Epithelial cell of esophagus (primary cell): Measurements from ENCODE around the gene ZBTB26.
A peak's percentile ranks its signal among the peaks of the same experiment; 100 is the strongest.

ENCODE experiments used
- DNase-seq: peaks from one replicate; pipeline ENCODE4 v3.0.0; 2010; ENCODE audit warnings: low read depth
- H3K4me3 ChIP-seq: 2 replicates; pipeline ENCODE4 v1.5.1; 2011; ENCODE audit warnings: mild to moderate bottlenecking, low read length, control low read depth
- CTCF ChIP-seq: IDR thresholded peaks from 2 replicates; pipeline ENCODE4 v1.5.1; 2011; ENCODE audit warnings: low read depth, mild to moderate bottlenecking, low read length, control low read depth, inconsistent platforms; ENCODE audit not compliant: insufficient read depth; ENCODE audit errors: missing control alignments

Gene ZBTB26

DNA sequence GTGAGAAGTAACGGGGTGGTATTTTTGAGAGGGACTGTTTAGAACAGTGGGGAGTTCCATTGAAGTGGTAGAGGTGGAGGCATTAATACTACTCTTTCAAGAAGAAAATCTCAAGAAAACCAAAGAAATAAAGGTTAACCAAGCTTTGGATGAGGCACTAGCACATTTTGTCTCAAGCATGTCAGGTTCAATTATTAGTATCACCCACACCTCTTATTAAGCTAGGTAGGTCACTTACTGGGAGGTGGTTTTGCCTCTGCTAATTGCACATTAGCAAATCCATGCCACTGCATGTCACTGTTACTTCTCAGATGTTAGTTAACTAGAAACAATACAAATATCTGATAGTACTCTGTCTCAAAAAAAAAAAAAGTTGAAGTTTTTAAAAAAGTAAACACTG lies 19.7 kb upstream of the ZBTB26 start:
- no peak for TF ChIP-seq CTCF
- H3K4me3 ChIP-seq: no peak overlapping the region

DNA sequence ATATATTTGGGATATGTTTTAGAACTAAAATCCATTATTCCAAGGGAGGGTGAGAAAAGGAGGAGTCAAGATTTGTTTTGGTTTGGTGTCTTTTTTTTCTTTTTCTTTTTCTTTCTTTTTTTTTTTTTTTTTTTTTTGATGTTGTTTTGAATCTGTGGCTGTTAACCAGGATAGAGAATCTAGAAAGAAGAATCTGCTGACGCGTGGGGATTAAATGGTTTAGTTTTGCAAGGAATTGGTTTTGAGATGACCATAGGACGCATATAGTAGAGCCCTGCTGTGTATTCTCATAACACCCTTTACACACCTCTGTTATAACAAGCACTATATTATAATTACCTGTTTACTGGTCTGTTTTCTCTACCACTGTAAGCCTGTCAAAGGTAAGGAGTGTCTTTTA lies 19.0 kb upstream of the ZBTB26 start:
- no peak for TF ChIP-seq CTCF
- no peak for DNase-seq
- H3K4me3 ChIP-seq: no peak overlapping the region

More for the DNA sequence above, 19.7 kb upstream of the ZBTB26 start:
- DNase-seq: no peak

GRCh38 chr9:122949696-122950095 lies 18.4 kb upstream of the ZBTB26 start:
- DNase-seq: no peak
- no peak overlapping the region for H3K4me3 ChIP-seq
- no peak for TF ChIP-seq CTCF

DNA sequence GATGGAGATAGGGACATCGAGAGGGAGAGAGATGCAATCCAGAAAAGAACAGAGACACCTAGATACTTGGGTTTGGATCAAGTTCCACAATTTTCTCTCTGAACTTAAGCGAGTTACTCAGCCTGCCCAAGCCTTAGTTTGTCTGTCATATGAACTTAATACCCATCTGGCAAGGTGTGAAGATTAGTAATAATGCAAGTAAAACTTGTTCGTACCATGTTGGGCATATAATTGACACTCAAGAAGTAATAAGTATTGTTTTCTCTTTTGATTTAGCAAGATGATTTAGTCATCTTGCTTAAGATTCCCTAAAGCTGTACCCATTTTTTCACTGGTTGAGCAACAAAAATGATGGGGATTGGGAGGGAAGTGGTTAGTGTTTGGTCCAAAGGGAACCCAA lies 17.0 kb upstream of the ZBTB26 start:
- DNase-seq: peak; percentile 65
- TF ChIP-seq CTCF: no peak
- H3K4me3 ChIP-seq: no peak overlapping the region

DNA sequence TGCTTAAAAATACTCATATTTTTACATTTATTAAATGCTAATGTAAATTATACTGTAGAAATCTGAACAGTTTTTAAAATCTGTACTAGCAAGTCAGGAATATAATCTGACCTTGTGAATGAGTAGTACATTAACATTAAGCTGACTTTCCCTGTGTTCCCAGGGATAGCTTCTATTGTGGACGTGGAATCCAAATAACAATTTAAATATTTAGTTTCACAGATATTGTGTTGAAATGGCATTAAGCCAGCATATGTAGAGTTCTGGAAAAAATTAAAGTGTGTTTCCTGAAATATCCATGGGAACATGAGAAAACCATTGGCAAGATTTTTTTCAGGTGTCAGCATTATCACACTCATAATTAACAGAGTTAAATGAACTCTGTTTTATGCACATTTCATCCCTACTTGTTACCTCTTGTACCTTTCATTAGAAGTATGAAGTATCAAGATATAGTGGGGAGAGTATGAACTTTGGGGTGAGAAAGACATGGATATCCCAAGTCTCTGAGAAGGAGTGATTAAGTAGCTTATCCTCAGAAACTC lies 15.2 kb upstream of the ZBTB26 start:
- no peak overlapping the region for H3K4me3 ChIP-seq
- no peak for TF ChIP-seq CTCF
- DNase-seq: no peak

GRCh38 chr9:122944960-122945888 lies 13.9 kb upstream of the ZBTB26 start:
- H3K4me3 ChIP-seq: no peak overlapping the region
- no peak for TF ChIP-seq CTCF
- DNase-seq: no peak
